ENCODE results near the gene FLACC1.

GRCh38 chr2:201262718-201263117 is 94.4 kb downstream of the FLACC1 start:
- TF ChIP-seq POLR2A (IDR thresholded peaks at IDR 0.05) (no peak), CTCF (IDR thresholded peaks at IDR 0.05) (no peak)

Data from lower leg skin (tissue), 3 donors.